Neural cell (in vitro differentiated cells): ENCODE data around the gene SIGLEC1. TPM values are rescaled to one million over a fixed set of nuclear protein-coding genes. Genes with fewer than 3 reads are reported as not detected.

ENCODE experiments used
- H2AFZ ChIP-seq: fragments of 200-600, 300-800 bp; sonication (generic), shearing (Covaris generic); 2 replicates; pipeline ENCODE4 v1.6.0; 2014; ENCODE audit warnings: low read depth, mild to moderate bottlenecking, antibody characterized with exemption, low read length, moderate library complexity
- H3F3A ChIP-seq: fragments of 200-600 bp; shearing (Covaris generic); 2 replicates; pipeline ENCODE4 v1.6.1; 2016; ENCODE audit warnings: mild to moderate bottlenecking, moderate library complexity, mixed read lengths, antibody characterized with exemption, low read length; ENCODE audit not compliant: insufficient read depth, poor library complexity, severe bottlenecking
- H3K27ac ChIP-seq: fragments of 200-600, 300-800 bp; sonication (generic), shearing (Covaris generic); 2 replicates; pipeline ENCODE4 v1.5.1; 2014; ENCODE audit warnings: mild to moderate bottlenecking, low read length, moderate library complexity
- H3K27me3 ChIP-seq: fragments of 300-800, 200-600 bp; sonication (generic), shearing (Covaris generic); 2 replicates; pipeline ENCODE4 v1.6.0; 2014; ENCODE audit warnings: mild to moderate bottlenecking, low read depth, low read length, moderate library complexity; ENCODE audit not compliant: insufficient read depth
- H3K36me3 ChIP-seq: fragments of 300-800, 200-600 bp; sonication (generic), shearing (Covaris generic); 2 replicates; pipeline ENCODE4 v1.5.1; 2014; ENCODE audit warnings: mild to moderate bottlenecking, antibody characterized with exemption, low read length, moderate library complexity; ENCODE audit not compliant: insufficient read depth
- H3K4me2 ChIP-seq: fragments of 300-800, 200-600 bp; sonication (generic), shearing (Covaris generic); 2 replicates; pipeline ENCODE4 v1.6.0; 2014; ENCODE audit warnings: mild to moderate bottlenecking, low read length
- H3K4me3 ChIP-seq: fragments of 300-800, 200-600 bp; sonication (generic), shearing (Covaris generic); 2 replicates; pipeline ENCODE4 v1.5.1; 2014; ENCODE audit warnings: mild to moderate bottlenecking, low read length, moderate library complexity
- H3K79me2 ChIP-seq: fragments of 200-600 bp; shearing (Covaris generic); replicated peaks from 2 replicates; pipeline ENCODE4 v1.6.0; 2014; ENCODE audit warnings: mild to moderate bottlenecking, low read length, moderate library complexity; ENCODE audit not compliant: insufficient read depth
- H3K9ac ChIP-seq: fragments of 300-800, 200-600 bp; sonication (generic), shearing (Covaris generic); 2 replicates; pipeline ENCODE4 v1.6.1; 2016; ENCODE audit warnings: mild to moderate bottlenecking, low read length, mixed read lengths
- H3K9me2 ChIP-seq: fragments of 200-600 bp; shearing (Covaris generic); 2 replicates; pipeline ENCODE4 v1.6.1; 2016; ENCODE audit warnings: mild to moderate bottlenecking, low read length, mixed read lengths; ENCODE audit not compliant: insufficient read depth
- H3K9me3 ChIP-seq: fragments of 200-600, 300-800 bp; sonication (generic), shearing (Covaris generic); 2 replicates; pipeline ENCODE4 v1.6.1; 2016; ENCODE audit warnings: mild to moderate bottlenecking, mixed run types, low read length, moderate library complexity, mixed read lengths
- H4K20me1 ChIP-seq: fragments of 200-600 bp; shearing (Covaris generic); 2 replicates; pipeline ENCODE4 v1.6.1; 2016; ENCODE audit warnings: mild to moderate bottlenecking, mixed run types; ENCODE audit not compliant: insufficient read depth
- EP300 ChIP-seq: fragments of 450-650 bp; conservative IDR thresholded peaks from 2 replicates; pipeline ENCODE4 v1.6.1; 2014; ENCODE audit warnings: antibody characterized with exemption, mild to moderate bottlenecking, moderate library complexity; ENCODE audit not compliant: poor library complexity, severe bottlenecking
- EZH2 ChIP-seq: fragments of 200-600, 300-800 bp; shearing (Covaris generic), sonication (generic); IDR thresholded peaks from 2 replicates; pipeline ENCODE4 v1.6.1; 2014; ENCODE audit warnings: antibody characterized with exemption, low read length, borderline replicate concordance, mild to moderate bottlenecking; ENCODE audit not compliant: insufficient read depth, poor library complexity, severe bottlenecking
- MXI1 ChIP-seq: fragments of 450-650 bp; conservative IDR thresholded peaks from 2 replicates; pipeline ENCODE4 v1.6.1; 2014; ENCODE audit warnings: antibody characterized with exemption, mild to moderate bottlenecking; ENCODE audit not compliant: poor library complexity, severe bottlenecking
- POLR2AphosphoS5 ChIP-seq: IDR thresholded peaks from 2 replicates; pipeline ENCODE4 v1.6.1; 2012
- RAD21 ChIP-seq: fragments of 450-650 bp; conservative IDR thresholded peaks from 2 replicates; pipeline ENCODE4 v1.6.1; 2014; ENCODE audit warnings: antibody characterized with exemption, mild to moderate bottlenecking, moderate library complexity
- SMC3 ChIP-seq: fragments of 450-650 bp; conservative IDR thresholded peaks from 2 replicates; pipeline ENCODE4 v1.6.1; 2014; ENCODE audit warnings: antibody characterized with exemption, mild to moderate bottlenecking, moderate library complexity; ENCODE audit not compliant: poor library complexity
- TAF1 ChIP-seq: IDR thresholded peaks from 2 replicates; pipeline ENCODE4 v1.6.1; 2012; ENCODE audit warnings: low read depth
- polyA plus RNA-seq: library from polyadenylated mRNA; depleted of rRNA; stranded (reverse); fragments of >200 nt; gene quantifications from 2 replicates; pipeline ENCODE4 v1.2.3, GENCODE V29; 2014
- TF ChIP-seq, protein P1 (sequence below): IDR thresholded peaks from 2 replicates; pipeline ENCODE4 v1.6.1; 2012; ENCODE audit warnings: borderline replicate concordance
- TF ChIP-seq, protein P2 (sequence below): fragments of 450-650 bp; IDR thresholded peaks from 2 replicates; pipeline ENCODE4 v1.5.1; 2014; ENCODE audit warnings: antibody characterized with exemption, mild to moderate bottlenecking, moderate library complexity; ENCODE audit not compliant: poor library complexity, severe bottlenecking

SIGLEC1 gene
- polyA plus RNA-seq, 1 donor from 2014 or later = 0.12 TPM

DNA sequence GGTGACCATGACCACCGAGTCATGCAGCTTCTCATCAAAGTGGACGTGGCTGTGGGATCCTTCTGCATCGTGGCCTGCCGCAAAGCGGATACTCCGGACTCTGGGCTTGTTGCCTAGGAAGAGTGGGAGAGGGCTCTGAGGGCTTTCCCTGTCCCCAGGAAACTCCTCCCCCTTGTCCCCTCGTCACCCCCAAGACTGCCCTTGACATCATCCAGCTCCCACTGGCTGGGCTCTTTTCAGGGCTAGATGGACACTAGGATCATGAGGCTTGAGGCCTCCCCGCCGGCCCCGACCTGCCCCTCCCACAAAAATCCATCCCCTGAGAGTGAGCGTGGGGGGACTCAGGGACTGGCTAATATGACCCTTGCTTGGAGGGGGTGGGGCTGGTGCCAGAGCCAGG, 46.2 kb upstream of the SIGLEC1 start:
- H3K4me2 ChIP-seq = no peak overlapping the region
- H3K9me3 ChIP-seq = no peaks in the 10 kb centered on the region
- no peak overlapping the region for H3K9ac ChIP-seq
- no peaks in the 10 kb centered on the region for H3F3A ChIP-seq
- H3K9me2 ChIP-seq = no peaks in the 10 kb centered on the region
- H3K36me3 ChIP-seq = no peaks in the 10 kb centered on the region
- H4K20me1 ChIP-seq = no peaks in the 10 kb centered on the region
- TF ChIP-seq EZH2 (no peak), MXI1 (no peak), POLR2AphosphoS5 (no peak), EP300 (no peak), SMC3 (no peak), RAD21 (no peak), TAF1 (no peak)
- TF ChIP-seq, protein P1, sequence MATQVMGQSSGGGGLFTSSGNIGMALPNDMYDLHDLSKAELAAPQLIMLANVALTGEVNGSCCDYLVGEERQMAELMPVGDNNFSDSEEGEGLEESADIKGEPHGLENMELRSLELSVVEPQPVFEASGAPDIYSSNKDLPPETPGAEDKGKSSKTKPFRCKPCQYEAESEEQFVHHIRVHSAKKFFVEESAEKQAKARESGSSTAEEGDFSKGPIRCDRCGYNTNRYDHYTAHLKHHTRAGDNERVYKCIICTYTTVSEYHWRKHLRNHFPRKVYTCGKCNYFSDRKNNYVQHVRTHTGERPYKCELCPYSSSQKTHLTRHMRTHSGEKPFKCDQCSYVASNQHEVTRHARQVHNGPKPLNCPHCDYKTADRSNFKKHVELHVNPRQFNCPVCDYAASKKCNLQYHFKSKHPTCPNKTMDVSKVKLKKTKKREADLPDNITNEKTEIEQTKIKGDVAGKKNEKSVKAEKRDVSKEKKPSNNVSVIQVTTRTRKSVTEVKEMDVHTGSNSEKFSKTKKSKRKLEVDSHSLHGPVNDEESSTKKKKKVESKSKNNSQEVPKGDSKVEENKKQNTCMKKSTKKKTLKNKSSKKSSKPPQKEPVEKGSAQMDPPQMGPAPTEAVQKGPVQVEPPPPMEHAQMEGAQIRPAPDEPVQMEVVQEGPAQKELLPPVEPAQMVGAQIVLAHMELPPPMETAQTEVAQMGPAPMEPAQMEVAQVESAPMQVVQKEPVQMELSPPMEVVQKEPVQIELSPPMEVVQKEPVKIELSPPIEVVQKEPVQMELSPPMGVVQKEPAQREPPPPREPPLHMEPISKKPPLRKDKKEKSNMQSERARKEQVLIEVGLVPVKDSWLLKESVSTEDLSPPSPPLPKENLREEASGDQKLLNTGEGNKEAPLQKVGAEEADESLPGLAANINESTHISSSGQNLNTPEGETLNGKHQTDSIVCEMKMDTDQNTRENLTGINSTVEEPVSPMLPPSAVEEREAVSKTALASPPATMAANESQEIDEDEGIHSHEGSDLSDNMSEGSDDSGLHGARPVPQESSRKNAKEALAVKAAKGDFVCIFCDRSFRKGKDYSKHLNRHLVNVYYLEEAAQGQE = no peak
- TF ChIP-seq, protein P2, sequence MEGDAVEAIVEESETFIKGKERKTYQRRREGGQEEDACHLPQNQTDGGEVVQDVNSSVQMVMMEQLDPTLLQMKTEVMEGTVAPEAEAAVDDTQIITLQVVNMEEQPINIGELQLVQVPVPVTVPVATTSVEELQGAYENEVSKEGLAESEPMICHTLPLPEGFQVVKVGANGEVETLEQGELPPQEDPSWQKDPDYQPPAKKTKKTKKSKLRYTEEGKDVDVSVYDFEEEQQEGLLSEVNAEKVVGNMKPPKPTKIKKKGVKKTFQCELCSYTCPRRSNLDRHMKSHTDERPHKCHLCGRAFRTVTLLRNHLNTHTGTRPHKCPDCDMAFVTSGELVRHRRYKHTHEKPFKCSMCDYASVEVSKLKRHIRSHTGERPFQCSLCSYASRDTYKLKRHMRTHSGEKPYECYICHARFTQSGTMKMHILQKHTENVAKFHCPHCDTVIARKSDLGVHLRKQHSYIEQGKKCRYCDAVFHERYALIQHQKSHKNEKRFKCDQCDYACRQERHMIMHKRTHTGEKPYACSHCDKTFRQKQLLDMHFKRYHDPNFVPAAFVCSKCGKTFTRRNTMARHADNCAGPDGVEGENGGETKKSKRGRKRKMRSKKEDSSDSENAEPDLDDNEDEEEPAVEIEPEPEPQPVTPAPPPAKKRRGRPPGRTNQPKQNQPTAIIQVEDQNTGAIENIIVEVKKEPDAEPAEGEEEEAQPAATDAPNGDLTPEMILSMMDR = no peak
- H3K27ac ChIP-seq = no peak overlapping the region
- no peaks in the 10 kb centered on the region for H3K27me3 ChIP-seq
- no peak overlapping the region for H2AFZ ChIP-seq
- no peaks in the 10 kb centered on the region for H3K79me2 ChIP-seq
- H3K4me3 ChIP-seq = no peak overlapping the region

DNA sequence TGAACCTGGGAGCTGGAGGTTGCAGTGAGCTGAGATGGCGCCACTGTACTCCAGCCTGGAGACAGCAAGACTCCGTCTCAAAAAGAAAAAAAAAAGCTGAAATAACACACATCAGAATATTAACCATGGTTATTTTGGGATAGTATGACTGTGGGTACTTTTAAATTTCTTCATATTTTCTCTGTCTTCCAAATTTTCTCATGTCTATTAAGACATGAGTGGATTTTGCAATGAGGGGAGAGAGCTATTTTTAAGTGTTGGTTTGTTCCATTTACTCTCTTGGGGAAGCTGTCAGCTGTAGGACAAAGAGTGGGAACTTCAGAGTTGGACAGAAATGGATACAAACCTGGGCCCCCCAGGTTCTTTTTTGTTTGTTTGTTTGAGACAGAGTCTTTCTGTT, 44.9 kb upstream of the SIGLEC1 start:
- Histone ChIP-seq H2AFZ (no peak overlapping the region), H3K79me2 (no peaks in the 10 kb centered on the region), H3K4me3 (no peak overlapping the region), H3K9me2 (no peaks in the 10 kb centered on the region), H3K9ac (no peak overlapping the region), H3K27me3 (peaks cover 3% of the 10 kb centered on the region), H3K36me3 (no peaks in the 10 kb centered on the region), H3K9me3 (no peaks in the 10 kb centered on the region), H3K4me2 (no peak overlapping the region), H4K20me1 (no peaks in the 10 kb centered on the region), H3K27ac (no peak overlapping the region), H3F3A (no peaks in the 10 kb centered on the region)
- TF ChIP-seq EZH2 (no peak), MXI1 (no peak), TAF1 (no peak), POLR2AphosphoS5 (no peak), EP300 (no peak), SMC3 (no peak), RAD21 (no peak)
- TF ChIP-seq, protein P2 = no peak
- TF ChIP-seq, protein P1 = no peak
